GM12891 (cell line): ENCODE results near the gene TMCC2.

Experiments
- DNase-seq: peaks from one replicate; pipeline ENCODE4 v3.0.0; 2011; ENCODE audit warnings: low spot score; ENCODE audit not compliant: insufficient read length
- FAIRE-seq: peaks from 2 replicates; lab custom pipeline; 2011; peaks lifted over from hg19 to GRCh38; lab: Jason Lieb, UNC
- PAX5 ChIP-seq: IDR thresholded peaks from 2 replicates; pipeline ENCODE4 v1.6.1; 2011; ENCODE audit warnings: low read length, moderate library complexity, mild to moderate bottlenecking; ENCODE audit not compliant: insufficient read depth, severe bottlenecking
- POLR2A ChIP-seq: IDR thresholded peaks from 2 replicates; pipeline ENCODE4 v1.6.1; 2011; ENCODE audit warnings: low read depth, low read length, control low read depth
- POLR2AphosphoS5 ChIP-seq: IDR thresholded peaks from 2 replicates; pipeline ENCODE4 v1.6.1; 2011; ENCODE audit warnings: low read depth, low read length, control low read depth
- POU2F2 ChIP-seq: IDR thresholded peaks from 2 replicates; pipeline ENCODE4 v1.6.1; 2011; ENCODE audit warnings: low read depth, mild to moderate bottlenecking, control low read depth, low read length, moderate library complexity
- SPI1 ChIP-seq: IDR thresholded peaks from 2 replicates; pipeline ENCODE4 v1.6.1; 2011; ENCODE audit warnings: low read depth, low read length, control low read depth
- TAF1 ChIP-seq: IDR thresholded peaks from 2 replicates; pipeline ENCODE4 v1.6.1; 2011; ENCODE audit warnings: low read depth, low read length, control low read depth

TMCC2 gene

DNA sequence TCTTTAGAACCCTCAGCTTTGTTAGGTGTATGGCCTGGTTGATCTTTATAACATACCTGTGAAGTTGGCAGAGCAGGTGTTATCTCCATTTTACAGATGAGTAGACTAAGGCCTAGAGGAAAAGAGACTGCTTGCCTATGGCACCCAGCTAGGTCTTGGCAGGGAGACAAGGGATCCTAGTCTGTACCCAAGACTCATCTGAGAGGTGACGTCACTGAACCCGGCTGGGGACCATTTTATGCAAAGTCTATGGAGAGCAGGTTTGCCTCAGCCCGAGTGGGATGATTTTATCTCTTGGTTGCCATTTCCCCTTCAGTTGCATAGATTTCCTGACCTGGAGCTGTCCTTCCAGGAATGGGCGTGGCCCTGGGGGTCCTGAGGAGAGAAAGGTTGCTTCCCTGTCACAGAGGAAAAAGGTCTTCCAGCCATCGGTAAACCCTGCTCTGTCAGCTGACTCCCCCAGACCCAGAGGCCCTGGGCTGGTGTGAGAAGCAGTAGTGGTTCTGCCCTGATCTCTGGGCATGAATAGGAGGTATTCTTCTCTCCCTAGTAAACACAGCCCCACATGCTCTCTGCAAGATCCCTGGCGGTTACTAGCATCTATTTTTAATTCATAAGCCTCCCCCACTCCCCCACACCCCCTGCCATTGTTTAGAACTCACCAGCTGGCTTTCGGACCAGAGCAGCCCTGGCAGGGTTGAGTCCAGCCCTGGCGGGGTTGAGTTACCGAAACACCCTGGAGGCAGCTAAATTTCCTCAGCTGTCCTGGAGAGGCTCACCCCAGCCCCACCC, 19.6 kb downstream of the TMCC2 start:
- TF ChIP-seq TAF1: no peak
- DNase-seq: no peak
- no peak for FAIRE-seq

DNA sequence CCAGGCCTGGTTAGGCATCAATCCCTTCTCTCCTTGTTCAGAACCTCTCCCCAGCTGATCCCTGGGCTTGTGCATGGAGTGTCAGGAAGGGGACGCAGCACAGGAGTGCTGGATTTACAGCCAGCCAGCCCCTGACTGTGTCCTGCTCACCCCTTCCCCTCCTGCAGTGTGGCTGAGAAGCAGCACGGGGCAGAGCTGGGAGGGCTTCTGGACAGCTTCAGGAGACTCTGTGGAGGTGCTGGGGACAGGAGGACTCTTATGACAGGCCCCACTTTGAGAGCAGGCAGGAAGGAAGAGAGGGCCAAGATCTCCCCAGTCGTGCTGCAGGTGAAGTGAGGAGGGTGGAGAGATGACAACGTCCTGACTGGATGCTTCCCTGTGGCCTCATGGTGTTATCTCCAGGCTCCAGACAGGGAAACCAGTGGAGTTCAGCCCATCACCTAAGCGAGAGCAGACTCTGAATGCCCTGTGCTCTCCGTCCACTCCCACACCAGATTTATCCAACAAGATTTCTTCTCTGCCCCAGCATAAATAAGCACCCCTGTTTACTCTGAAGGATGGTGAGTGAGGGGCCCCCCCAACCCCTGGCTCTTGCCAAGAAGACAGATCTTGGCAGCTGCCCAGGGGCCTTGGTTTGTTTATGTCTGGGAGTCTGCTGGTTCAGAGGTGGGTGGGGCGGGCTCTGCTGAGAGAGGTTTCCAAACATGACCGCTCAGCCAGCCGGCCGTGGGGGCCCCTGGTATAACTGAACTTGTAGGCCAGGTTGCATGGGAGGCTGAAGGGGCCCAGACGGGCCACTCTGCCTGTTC, 21.3 kb downstream of the TMCC2 start:
- no peak for TF ChIP-seq TAF1
- no peak for TF ChIP-seq PAX5
- TF ChIP-seq POLR2A: no peak
- no peak for TF ChIP-seq POLR2AphosphoS5
- TF ChIP-seq POU2F2: no peak
- TF ChIP-seq SPI1: no peak
- no peak for FAIRE-seq

DNA sequence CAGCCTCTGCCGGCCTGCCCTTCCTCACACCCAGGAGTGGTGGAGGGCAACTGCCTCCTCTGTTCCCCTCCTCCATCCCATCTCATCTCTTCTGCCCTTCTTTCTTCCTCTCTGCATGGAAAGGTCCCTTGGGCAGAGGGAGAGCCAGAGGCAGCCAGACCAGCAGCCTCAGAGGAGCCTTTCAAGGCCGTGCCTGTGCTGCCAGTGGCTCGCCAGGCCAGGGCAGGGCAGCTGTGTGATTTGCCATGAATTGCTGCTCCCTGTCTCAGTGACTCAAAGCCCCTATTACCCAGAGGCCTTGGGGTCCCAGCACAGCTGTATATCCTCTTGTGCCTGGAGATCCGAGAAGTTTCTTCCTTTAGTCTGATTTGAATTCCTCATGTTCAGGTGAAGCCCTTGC, 21.9 kb downstream of the TMCC2 start:
- DNase-seq (no peak), FAIRE-seq (no peak)
- TF ChIP-seq POLR2A: no peak
- TF ChIP-seq SPI1: no peak
- no peak for TF ChIP-seq POU2F2

More for the DNA sequence above, 21.3 kb downstream of the TMCC2 start:
- DNase-seq: no peak

DNA sequence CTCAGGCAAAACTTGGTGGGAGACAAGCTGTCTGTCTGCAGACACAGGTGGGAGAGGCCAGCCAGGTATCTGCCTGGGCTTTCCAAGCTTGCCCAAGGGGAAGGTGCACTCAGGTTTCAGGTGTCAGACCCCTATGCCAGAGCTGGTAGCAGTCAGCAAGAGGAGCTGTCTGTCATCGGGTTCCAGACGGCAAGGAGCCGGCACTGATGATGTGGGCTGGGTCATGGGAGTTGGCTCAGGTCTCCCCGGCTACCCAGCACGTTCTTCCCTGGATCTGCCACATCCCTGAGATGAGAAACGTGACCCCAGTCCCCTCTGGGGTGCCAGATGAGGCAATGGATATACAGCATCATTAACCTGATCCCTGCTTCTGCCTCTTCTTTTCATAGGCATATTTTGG, 23.0 kb downstream of the TMCC2 start:
- no peak for TF ChIP-seq POLR2AphosphoS5
- TF ChIP-seq SPI1: no peak
- no peak for DNase-seq
- FAIRE-seq: no peak

DNA sequence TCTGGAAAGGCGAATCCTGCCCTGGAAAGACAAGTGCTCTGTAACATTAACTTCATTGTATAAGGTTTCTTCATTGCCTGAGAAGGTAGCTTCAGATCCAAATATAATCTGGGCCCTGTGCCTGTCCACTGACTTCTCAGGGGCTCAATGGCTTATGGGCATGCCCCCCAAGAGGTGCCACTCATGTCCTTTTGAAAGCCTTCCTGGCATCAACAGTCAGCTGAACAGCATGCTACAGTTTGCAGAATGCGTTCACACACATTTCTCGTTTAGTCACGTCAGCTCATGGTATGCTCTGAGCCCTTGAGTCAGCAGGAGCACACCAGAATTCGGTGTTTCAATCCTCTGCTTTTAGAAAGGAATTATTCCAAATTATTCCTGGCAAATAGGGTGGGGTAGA, 23.8 kb downstream of the TMCC2 start:
- no peak for TF ChIP-seq POLR2A
- no peak for TF ChIP-seq POLR2AphosphoS5
- TF ChIP-seq POU2F2: no peak
- no peak for TF ChIP-seq SPI1
- TF ChIP-seq PAX5: no peak
- no peak for TF ChIP-seq TAF1
- DNase-seq: no peak
- no peak for FAIRE-seq

DNA sequence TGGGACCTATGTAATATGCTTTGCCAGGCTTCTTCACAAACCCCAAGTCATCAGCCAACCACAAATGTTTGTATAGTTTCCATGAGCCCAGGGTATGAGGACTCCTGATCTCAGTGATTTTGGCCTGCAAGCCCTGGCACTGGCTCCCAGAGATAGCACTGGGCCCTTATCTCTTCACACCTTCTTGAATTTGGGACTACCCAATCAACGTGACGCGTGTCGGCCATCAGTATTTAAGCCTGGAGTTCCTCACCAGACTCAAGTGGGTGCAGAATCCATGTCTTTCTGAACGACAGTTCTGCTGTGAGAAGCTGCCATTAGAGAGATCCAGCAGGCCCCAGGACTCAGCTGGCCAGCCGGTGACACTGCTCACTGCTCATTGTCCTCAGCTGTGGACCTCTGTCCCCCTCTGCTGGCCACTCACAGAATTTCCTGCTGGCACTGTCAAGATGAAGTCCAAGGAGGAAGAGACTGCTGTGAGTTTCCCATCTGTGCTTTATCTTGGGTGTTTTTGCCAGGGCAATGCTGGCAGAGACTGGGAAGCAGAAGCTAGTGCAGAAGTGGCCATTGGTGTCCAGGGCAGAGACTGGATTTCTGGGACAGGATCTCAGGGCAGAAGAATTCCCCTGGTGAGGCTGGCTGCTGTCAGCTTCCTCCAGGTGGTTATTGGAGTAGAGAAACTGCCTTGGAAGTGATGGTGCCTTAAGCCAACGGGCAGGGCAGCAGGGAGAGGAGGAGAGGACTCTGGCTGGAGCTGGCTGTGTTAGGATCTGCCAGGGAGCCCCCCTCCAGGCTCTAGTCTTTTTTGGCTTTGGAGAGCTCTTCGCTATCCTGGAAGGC, 28.4 kb downstream of the TMCC2 start:
- DNase-seq (peak; percentile 68), FAIRE-seq (peak; percentile 80)
- TF ChIP-seq TAF1 (no peak), POLR2A (no peak), SPI1 (0 out of 2 replicates have a peak, but pooled peaks have one; percentile 11)

DNA sequence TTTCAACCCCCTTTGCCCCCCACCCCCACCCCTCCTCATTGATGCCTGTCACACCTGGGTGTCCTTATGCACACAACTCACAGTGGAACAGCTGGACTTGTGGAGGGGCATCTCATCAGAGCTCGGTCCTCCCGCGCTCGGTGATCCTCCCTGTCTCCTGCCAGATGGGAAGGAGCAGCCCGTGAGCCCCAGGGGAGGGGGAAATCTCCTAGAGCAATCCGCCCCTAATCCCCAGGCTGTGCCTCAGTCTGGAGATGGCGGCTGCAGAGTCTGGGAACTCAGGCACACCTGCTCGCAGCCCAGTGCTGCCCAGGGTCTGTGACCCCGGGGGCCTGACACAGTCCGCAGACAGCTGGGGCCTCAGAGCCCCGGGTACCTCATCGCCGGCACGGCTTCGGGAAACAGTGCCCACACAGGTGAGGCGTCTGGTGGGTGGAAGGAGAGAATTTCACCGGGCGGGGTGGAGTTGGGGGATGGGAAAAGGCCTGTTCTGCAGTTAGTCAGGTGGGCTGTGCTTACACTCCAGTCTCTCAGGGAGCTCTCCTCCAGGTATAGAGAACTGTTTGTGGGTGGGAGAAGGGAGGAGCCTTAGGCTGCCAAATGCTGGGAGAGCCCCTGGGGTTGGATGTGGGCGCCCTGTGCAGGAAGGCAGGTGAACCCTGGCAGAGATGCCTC, 29.3 kb downstream of the TMCC2 start:
- DNase-seq: no peak
- no peak for FAIRE-seq
- TF ChIP-seq PAX5 (no peak), POLR2A (no peak), POU2F2 (no peak), POLR2AphosphoS5 (no peak), SPI1 (no peak), TAF1 (no peak)

DNA sequence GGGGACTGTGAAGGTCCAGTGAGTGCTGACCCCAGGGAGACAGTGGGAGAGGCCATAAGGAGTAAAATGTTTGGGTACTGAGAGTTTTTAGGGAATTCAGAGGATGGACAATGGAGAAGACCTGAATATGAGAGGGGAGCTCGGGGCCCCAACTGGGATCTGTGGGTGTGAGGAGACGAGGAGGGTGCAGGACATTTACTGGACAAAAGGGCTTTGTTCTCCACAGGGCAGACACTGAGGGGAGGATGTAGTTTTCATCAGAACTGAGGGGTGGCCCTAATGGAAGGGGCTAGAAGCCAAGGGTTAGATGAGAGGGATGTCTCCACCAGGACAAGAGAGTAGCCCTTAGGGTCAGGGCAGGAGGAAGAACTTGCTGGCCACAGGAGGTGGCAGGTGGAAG, 30.0 kb downstream of the TMCC2 start:
- TF ChIP-seq POU2F2 (no peak), POLR2A (no peak), POLR2AphosphoS5 (no peak), PAX5 (no peak), TAF1 (no peak), SPI1 (no peak)
- DNase-seq (no peak), FAIRE-seq (no peak)

DNA sequence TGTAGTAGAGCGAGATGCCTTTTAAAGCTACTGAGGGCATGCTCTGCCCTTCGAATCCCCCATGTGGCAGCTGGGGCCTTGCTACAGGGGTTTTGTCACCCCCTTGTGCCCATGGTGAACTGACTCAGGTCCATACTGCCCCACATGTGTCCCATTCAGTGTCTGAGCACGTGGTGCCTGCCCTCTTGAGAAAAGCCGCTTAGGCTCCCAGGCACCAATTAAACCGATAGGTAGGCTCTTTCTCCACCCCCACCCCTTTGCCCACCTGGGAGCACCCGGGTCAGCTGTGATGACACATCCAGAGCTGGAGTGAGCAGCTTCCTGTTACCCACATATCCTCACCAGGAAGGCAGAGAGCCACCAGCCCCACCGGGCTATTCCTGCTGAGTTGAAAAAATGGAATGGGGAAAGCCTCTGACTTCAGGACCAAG, 30.5 kb downstream of the TMCC2 start:
- no peak for TF ChIP-seq TAF1
- DNase-seq: no peak
- FAIRE-seq: no peak

DNA sequence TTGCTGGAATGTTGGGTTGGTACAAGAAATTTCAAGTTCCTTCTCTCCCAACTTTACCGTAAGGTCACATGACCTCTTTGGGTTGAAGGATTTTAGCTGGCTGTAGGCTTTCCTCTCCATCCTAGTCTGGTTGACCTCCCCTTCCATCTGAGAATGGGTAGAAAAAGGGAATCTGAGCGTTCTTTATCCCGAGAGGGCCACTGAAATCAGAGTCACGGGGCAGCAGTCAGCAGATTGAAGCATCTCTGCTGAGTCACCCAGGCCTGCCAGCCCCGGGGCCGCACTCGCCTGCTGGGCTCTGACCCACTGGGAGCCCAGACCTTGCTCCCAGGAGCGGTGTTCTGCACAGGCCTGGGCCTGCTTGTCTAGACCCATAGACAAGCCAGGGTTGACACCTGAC, 31.0 kb downstream of the TMCC2 start:
- no peak for DNase-seq
- no peak for TF ChIP-seq SPI1
- no peak for TF ChIP-seq POLR2AphosphoS5
- no peak for TF ChIP-seq TAF1
- TF ChIP-seq POLR2A: no peak
- TF ChIP-seq POU2F2: no peak
- TF ChIP-seq PAX5: no peak
- no peak for FAIRE-seq
